SK-N-SH (cell line): Measurements from ENCODE around the gene SH2D3A. TPM values are rescaled to one million over a fixed set of nuclear protein-coding genes. Genes with fewer than 3 reads are reported as not detected.

Experiments
- CTCF ChIA-PET: fragments of 300-600, 350-600 bp; formaldehyde crosslinking; extraction: SDS; loops from one replicate; lab custom pipeline; 2021; lab: Yijun Ruan, JAX
- POLR2A ChIA-PET: fragments of 350-600 bp; sonication (Branson Sonifier 250); formaldehyde crosslinking; extraction: SDS; loops from one replicate; lab custom pipeline; 2020; ENCODE audit warnings: antibody characterized with exemption, inconsistent platforms; lab: Yijun Ruan, JAX
- DNase-seq: peaks from one replicate; pipeline ENCODE4 v3.0.0; 2012
- H2AFZ ChIP-seq: fragments of 200-600 bp; sonication (generic); 2 replicates; pipeline ENCODE4 v1.8.1; 2016; ENCODE audit warnings: antibody characterized with exemption, mild to moderate bottlenecking, low read depth
- H3F3A ChIP-seq: fragments of 200-600 bp; sonication (generic); replicated peaks from 2 replicates; pipeline ENCODE3; 2016; ENCODE audit warnings: antibody characterized with exemption, mild to moderate bottlenecking; ENCODE audit not compliant: insufficient read depth
- H3K27ac ChIP-seq, 2 experiments: fragments of 200-500 bp in 1 of 2; fragments of 200-600 bp in 1 of 2; sonication (Bioruptor generic) in 1 of 2; sonication (generic), shearing (Covaris generic) in 1 of 2; 2 replicates each; pipeline versions ENCODE4 v1.5.1 to v1.6.1; 2014 to 2016; ENCODE audit warnings: low read depth in 2 of 2, inconsistent platforms in 1 of 2, low read length in 1 of 2, mild to moderate bottlenecking in 1 of 2, mixed read lengths in 1 of 2
- H3K27me3 ChIP-seq: fragments of 200-600 bp; sonication (generic), shearing (Covaris generic); 2 replicates; pipeline ENCODE4 v1.6.1; 2016; ENCODE audit warnings: mixed run types; ENCODE audit not compliant: insufficient read depth
- H3K36me3 ChIP-seq, 2 experiments: fragments of 200-500 bp in 1 of 2; fragments of 200-600 bp in 1 of 2; sonication (Bioruptor generic) in 1 of 2; sonication (generic) in 1 of 2; replicated peaks in 1 of 2; 2 replicates each; pipeline versions ENCODE3 to v1.5.1; 2014 to 2016; ENCODE audit warnings: low read length in 1 of 2, mild to moderate bottlenecking in 1 of 2; ENCODE audit not compliant: insufficient read depth in 2 of 2, control insufficient read depth in 1 of 2
- H3K4me1 ChIP-seq, 2 experiments: fragments of 200-500 bp in 1 of 2; fragments of 200-600 bp in 1 of 2; sonication (Bioruptor generic) in 1 of 2; sonication (generic), shearing (Covaris generic) in 1 of 2; 2 replicates each; pipeline versions ENCODE4 v1.5.1 to v1.6.1; 2014 to 2016; ENCODE audit warnings: low read depth in 1 of 2, low read length in 1 of 2, mixed run types in 1 of 2; ENCODE audit not compliant: insufficient read depth in 2 of 2, control insufficient read depth in 1 of 2
- H3K4me2 ChIP-seq: fragments of 200-600 bp; sonication (generic), shearing (Covaris generic); 2 replicates; pipeline ENCODE4 v1.6.1; 2017; ENCODE audit warnings: mixed run types
- H3K4me3 ChIP-seq, 2 experiments: fragments of 200-500 bp in 1 of 2; fragments of 200-600 bp in 1 of 2; sonication (Bioruptor generic) in 1 of 2; sonication (generic), shearing (Covaris generic) in 1 of 2; 2 replicates each; pipeline versions ENCODE4 v1.5.1 to v1.8.1; 2014 to 2016; ENCODE audit warnings: low read depth in 2 of 2, inconsistent platforms in 1 of 2, low read length in 1 of 2, mild to moderate bottlenecking in 1 of 2, mixed read lengths in 1 of 2, moderate library complexity in 1 of 2
- H3K79me2 ChIP-seq: fragments of 200-600 bp; sonication (generic); 2 replicates; pipeline ENCODE4 v1.8.1; 2017; ENCODE audit warnings: mild to moderate bottlenecking; ENCODE audit not compliant: insufficient read depth
- H3K9ac ChIP-seq: fragments of 200-600 bp; sonication (generic); 2 replicates; pipeline ENCODE4 v1.6.1; 2017; ENCODE audit warnings: mixed run types
- H3K9me2 ChIP-seq: fragments of 200-600 bp; sonication (generic); 2 replicates; pipeline ENCODE4 v1.6.1; 2017; ENCODE audit warnings: mixed run types
- H3K9me3 ChIP-seq: fragments of 200-600 bp; sonication (generic); 2 replicates; pipeline ENCODE4 v1.6.1; 2017; ENCODE audit warnings: mixed run types, mild to moderate bottlenecking, moderate library complexity
- H4K20me1 ChIP-seq: fragments of 200-600 bp; sonication (generic); 2 replicates; pipeline ENCODE4 v1.6.1; 2017; ENCODE audit warnings: mild to moderate bottlenecking, mixed run types; ENCODE audit not compliant: insufficient read depth
- MAX ChIP-seq: IDR thresholded peaks from 2 replicates; pipeline ENCODE4 v1.4.0; 2012; ENCODE audit warnings: low read depth
- SMC3 ChIP-seq: IDR thresholded peaks from 2 replicates; pipeline ENCODE4 v1.6.1; 2012; ENCODE audit warnings: low read depth, low read length, improper control_type of control experiment
- TAF1 ChIP-seq: IDR thresholded peaks from 2 replicates; pipeline ENCODE4 v1.6.1; 2012; ENCODE audit warnings: low read depth, mild to moderate bottlenecking, low read length, moderate library complexity, borderline replicate concordance
- TCF12 ChIP-seq: IDR thresholded peaks from 2 replicates; pipeline ENCODE4 v1.4.0; 2012
- USF1 ChIP-seq: IDR thresholded peaks from 2 replicates; pipeline ENCODE4 v1.4.0; 2012; ENCODE audit warnings: low read depth, borderline replicate concordance
- WGBS: methylation state at CpG from one replicate; pipeline ENCODE4 v1.1.6; 2017; ENCODE audit warnings: low lambda C conversion rate; 5-methylcytosine and 5-hydroxymethylcytosine counted together
- polyA plus RNA-seq, 3 experiments: library from polyadenylated mRNA; depleted of rRNA; stranded (reverse); fragments of >200 nt; gene quantifications; 2 replicates each; pipeline ENCODE4 v1.2.3, GENCODE V29; 2012
- TF ChIP-seq, protein P1 (sequence below): IDR thresholded peaks from 2 replicates; pipeline ENCODE4 v1.4.0; 2012; ENCODE audit warnings: low read depth, borderline replicate concordance
- TF ChIP-seq, protein P2 (sequence below): fragments of 200-600 bp; sonication (generic); IDR thresholded peaks from 2 replicates; pipeline ENCODE4 v1.6.1; 2017; ENCODE audit warnings: antibody characterized with exemption, mild to moderate bottlenecking, moderate library complexity

SH2D3A gene
- polyA plus RNA-seq, 1 of the 3 experiments (the other 2 are of a cell fraction), result 0.35 TPM

- H3K4me2 ChIP-seq, result no peak overlapping the region
- TF ChIP-seq TCF12 (no peak), MAX (0 out of 2 replicates have a peak, but pooled peaks have one; percentile 46), TAF1 (no peak), USF1 (peak; percentile 69; the same call in 1 of the 2 replicates), SMC3 (0 out of 2 replicates have a peak, but pooled peaks have one; percentile 6)
- TF ChIP-seq, protein P1, sequence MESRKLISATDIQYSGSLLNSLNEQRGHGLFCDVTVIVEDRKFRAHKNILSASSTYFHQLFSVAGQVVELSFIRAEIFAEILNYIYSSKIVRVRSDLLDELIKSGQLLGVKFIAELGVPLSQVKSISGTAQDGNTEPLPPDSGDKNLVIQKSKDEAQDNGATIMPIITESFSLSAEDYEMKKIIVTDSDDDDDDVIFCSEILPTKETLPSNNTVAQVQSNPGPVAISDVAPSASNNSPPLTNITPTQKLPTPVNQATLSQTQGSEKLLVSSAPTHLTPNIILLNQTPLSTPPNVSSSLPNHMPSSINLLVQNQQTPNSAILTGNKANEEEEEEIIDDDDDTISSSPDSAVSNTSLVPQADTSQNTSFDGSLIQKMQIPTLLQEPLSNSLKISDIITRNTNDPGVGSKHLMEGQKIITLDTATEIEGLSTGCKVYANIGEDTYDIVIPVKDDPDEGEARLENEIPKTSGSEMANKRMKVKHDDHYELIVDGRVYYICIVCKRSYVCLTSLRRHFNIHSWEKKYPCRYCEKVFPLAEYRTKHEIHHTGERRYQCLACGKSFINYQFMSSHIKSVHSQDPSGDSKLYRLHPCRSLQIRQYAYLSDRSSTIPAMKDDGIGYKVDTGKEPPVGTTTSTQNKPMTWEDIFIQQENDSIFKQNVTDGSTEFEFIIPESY, result no peak
- TF ChIP-seq, protein P2, sequence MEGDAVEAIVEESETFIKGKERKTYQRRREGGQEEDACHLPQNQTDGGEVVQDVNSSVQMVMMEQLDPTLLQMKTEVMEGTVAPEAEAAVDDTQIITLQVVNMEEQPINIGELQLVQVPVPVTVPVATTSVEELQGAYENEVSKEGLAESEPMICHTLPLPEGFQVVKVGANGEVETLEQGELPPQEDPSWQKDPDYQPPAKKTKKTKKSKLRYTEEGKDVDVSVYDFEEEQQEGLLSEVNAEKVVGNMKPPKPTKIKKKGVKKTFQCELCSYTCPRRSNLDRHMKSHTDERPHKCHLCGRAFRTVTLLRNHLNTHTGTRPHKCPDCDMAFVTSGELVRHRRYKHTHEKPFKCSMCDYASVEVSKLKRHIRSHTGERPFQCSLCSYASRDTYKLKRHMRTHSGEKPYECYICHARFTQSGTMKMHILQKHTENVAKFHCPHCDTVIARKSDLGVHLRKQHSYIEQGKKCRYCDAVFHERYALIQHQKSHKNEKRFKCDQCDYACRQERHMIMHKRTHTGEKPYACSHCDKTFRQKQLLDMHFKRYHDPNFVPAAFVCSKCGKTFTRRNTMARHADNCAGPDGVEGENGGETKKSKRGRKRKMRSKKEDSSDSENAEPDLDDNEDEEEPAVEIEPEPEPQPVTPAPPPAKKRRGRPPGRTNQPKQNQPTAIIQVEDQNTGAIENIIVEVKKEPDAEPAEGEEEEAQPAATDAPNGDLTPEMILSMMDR, result peak; percentile 14; the same call in 1 of the 2 replicates
- peaks cover 14 to 18% of the 10 kb centered on the region in 2 experiments for H3K36me3 ChIP-seq
- H2AFZ ChIP-seq, result no peak overlapping the region
- no peaks in the 10 kb centered on the region for H3K9me3 ChIP-seq
- H3K27ac ChIP-seq, result no peak overlapping the region
- DNase-seq, result peak; percentile 92
- no peaks in the 10 kb centered on the region; a peak in 1 of 4 replicates for H3K4me1 ChIP-seq
- H4K20me1 ChIP-seq, result no peaks in the 10 kb centered on the region
- CTCF ChIA-PET, result interaction anchor here (0.7 to 1.7 kb wide), 2 partner anchors 15 to 110 kb away, joined by 3 to 4 read pairs; no protein-coding TSS in a partner anchor
- H3K9ac ChIP-seq, result no peak overlapping the region
- 28% methylated on average over 35 of the region's 50 CpGs for WGBS
- 0 out of 4 replicates have a peak overlapping the region, but pooled peaks of 1 of the 2 experiments have one; percentile 3 for H3K4me3 ChIP-seq
- H3F3A ChIP-seq, result no peaks in the 10 kb centered on the region
- no peaks in the 10 kb centered on the region for H3K79me2 ChIP-seq
- no peaks in the 10 kb centered on the region for H3K9me2 ChIP-seq
- POLR2A ChIA-PET, result no interaction called here
- H3K27me3 ChIP-seq, result no peaks in the 10 kb centered on the region
Measured at GRCh38 chr19:6753178-6754031, 13.8 kb downstream of the SH2D3A start.
